ENCODE measurements around the gene BTN2A1. TPM values are rescaled to one million over a fixed set of nuclear protein-coding genes. Genes with fewer than 3 reads are reported as not detected.
"Not testable (repeated sequence)": the region's sequence is repeated elsewhere in the genome, so short reads cannot be mapped to it uniquely, and the experiment has no call there.

BTN2A1 gene
- total RNA-seq, 1 donor from 2014 or later, result 19.9 TPM

DNA sequence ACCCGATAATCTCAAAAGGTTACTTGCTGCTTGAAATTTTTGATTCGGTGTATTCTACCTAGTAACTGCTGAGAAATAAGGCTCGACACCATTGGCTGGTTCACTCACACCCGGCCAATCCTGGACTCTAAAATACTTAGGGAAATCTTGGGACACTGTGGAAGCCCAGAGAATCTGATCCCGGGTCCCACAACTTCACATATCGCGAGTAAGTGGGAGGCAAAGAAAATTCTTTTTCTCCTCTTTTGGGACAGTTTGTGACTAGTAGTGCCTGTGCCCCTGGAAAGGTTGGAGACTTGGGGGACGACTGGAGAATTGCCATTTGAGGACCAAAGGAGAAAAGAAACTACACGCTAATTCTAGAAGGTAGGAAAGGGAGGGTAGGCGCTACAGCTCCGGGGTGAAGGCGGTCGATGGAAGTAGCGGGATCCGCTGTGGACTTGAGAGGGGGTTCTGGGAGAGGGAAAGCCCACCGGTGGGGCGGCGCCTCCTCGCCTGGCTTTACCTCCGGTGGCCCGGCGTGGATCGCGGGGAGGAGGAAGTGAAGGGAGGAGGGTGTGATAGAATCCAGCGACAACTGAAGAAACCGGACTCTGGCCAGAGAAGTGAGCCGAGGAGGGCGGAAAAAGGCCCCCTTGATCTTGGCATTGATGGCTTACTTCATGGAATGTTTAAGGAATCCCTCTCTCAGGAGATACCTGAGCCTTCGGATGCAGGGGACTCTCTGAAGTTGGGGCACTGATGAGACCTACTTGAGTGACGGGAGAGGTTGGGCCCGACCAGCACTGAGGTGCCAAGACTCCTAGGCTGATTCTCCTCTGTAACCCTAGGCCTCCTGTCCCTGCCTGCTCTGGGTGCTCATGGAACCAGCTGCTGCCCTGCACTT is 36.3 kb upstream of the BTN2A1 start:
- peaks cover 28% of the 10 kb centered on the region for H3K9me3 Mint-ChIP-seq
- no peaks in the 10 kb centered on the region for H3K27me3 Mint-ChIP-seq (ENCODE audit: insufficient read depth)
- no peak overlapping the region for H3K27ac Mint-ChIP-seq
- peaks cover 19% of the 10 kb centered on the region for H3K36me3 Mint-ChIP-seq (ENCODE audit: low read depth)
- DNase-seq (ENCODE audit: low spot score), result peak; percentile 37
- intact Hi-C loops (cut with micrococcal nuclease), result loop anchor here (1.0 to 2.0 kb wide), 4 partner anchors 19 to 39 kb away; partner anchors contain the start of genes BTN2A1, BTN2A2, BTN3A1 and BTN3A3
- H3K4me3 Mint-ChIP-seq, result no peak overlapping the region
- H3K4me1 Mint-ChIP-seq (ENCODE audit: low read depth), result peaks cover 4% of the 10 kb centered on the region

DNA sequence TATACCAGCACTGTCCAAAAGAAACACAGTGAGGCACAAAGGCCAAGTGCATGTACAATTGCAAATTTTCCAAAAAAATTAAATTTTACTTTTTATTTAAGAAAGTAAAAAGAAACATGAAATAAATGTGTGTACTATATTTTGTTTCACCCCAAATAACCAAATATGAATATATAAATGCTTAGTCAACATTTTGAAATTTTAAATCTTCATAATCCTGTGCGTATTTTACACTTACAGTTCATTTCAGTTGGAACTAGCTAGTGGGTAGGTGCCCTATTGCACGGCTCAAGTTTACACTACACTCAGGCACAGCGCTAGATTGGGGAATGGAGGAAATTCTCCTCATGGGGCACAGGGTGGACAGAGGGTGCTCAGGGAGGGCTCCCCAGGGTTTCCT is 35.4 kb upstream of the BTN2A1 start:
- no peak for DNase-seq (ENCODE audit: low spot score)
- no peak overlapping the region for H3K27ac Mint-ChIP-seq
- intact Hi-C loops (cut with micrococcal nuclease), result no loop called here
- no peak overlapping the region for H3K4me3 Mint-ChIP-seq
- peaks cover 19% of the 10 kb centered on the region for H3K9me3 Mint-ChIP-seq
- H3K27me3 Mint-ChIP-seq (ENCODE audit: insufficient read depth), result no peaks in the 10 kb centered on the region
- H3K4me1 Mint-ChIP-seq (ENCODE audit: low read depth), result peaks cover 11% of the 10 kb centered on the region
- peaks cover 24% of the 10 kb centered on the region for H3K36me3 Mint-ChIP-seq (ENCODE audit: low read depth)

DNA sequence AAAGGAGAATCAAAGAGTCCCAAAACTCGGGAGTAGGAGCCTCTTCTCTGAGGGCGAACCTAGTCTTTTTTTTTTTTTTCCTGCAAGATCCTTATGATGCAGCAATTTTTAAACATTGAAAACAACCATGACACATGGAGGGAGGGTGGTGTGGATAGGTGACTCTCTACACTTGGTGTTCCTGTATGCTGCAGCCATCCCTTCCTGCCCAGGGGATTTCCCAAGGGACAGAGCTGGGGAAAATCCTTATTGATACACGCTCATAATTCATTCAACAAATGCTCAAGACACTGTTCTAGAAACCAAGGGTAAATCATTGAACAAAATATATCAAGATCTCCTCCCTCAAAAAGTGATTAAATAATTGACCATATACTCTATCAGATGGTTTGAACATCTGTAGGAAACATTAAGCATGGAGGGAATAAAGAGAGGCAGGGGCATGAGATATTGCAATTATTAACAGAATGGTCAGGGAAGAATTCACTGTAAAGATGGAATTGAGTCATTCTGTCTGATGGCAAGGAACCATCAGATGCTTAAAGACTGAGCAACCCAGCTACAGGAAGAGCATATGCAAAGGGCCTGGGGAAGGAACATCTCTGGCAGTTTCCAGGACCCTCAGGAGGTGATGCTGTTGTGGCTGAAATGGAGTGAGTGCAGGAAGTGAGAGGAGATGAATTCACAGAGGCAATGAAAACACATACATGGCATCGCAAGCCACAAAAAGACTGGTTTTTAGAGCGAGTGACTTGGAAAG is 30.9 kb upstream of the BTN2A1 start:
- H3K27me3 Mint-ChIP-seq (ENCODE audit: insufficient read depth), result no peaks in the 10 kb centered on the region
- no peak overlapping the region for H3K4me3 Mint-ChIP-seq
- no peak overlapping the region for H3K27ac Mint-ChIP-seq
- peaks cover 20% of the 10 kb centered on the region for H3K36me3 Mint-ChIP-seq (ENCODE audit: low read depth)
- H3K4me1 Mint-ChIP-seq (ENCODE audit: low read depth), result peaks cover 13% of the 10 kb centered on the region
- intact Hi-C loops (cut with micrococcal nuclease), result no loop called here
- DNase-seq (ENCODE audit: low spot score), result no peak
- H3K9me3 Mint-ChIP-seq, result no peaks in the 10 kb centered on the region

GRCh38 chr6:26427451-26427809 is 30.3 kb upstream of the BTN2A1 start:
- Mint-ChIP-seq H3K36me3 (ENCODE audit: low read depth) (peaks cover 22% of the 10 kb centered on the region), H3K4me3 (no peak overlapping the region), H3K9me3 (no peaks in the 10 kb centered on the region), H3K27ac (no peak overlapping the region), H3K4me1 (ENCODE audit: low read depth) (peaks cover 13% of the 10 kb centered on the region), H3K27me3 (ENCODE audit: insufficient read depth) (no peaks in the 10 kb centered on the region)
- intact Hi-C loops (cut with micrococcal nuclease), result no loop called here
- DNase-seq (ENCODE audit: low spot score), result no peak

DNA sequence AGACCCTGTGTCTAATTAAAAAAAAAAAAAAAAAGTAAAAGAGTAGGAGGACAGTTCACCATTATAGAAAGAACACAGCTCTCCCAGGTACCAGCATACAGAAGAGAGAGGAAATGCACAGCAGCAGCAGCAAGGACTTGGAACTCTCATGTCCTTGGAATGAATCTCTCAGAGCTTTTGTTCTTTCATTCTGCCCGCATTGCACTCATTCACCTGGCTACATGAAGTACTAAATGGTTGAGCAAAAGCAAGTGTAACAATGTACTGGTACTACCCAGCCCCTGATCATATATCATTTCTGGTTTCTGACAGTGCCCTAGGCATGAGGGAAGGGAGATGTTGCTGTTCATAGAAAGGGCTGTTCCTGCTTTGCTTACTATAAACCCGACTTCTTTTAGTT is 29.5 kb upstream of the BTN2A1 start:
- no peak overlapping the region for H3K4me3 Mint-ChIP-seq
- DNase-seq (ENCODE audit: low spot score), result no peak
- H3K4me1 Mint-ChIP-seq (ENCODE audit: low read depth), result peaks cover 9% of the 10 kb centered on the region
- peaks cover 22% of the 10 kb centered on the region for H3K36me3 Mint-ChIP-seq (ENCODE audit: low read depth)
- no peaks in the 10 kb centered on the region for H3K27me3 Mint-ChIP-seq (ENCODE audit: insufficient read depth)
- intact Hi-C loops (cut with micrococcal nuclease), result no loop called here
- no peaks in the 10 kb centered on the region for H3K9me3 Mint-ChIP-seq
- H3K27ac Mint-ChIP-seq, result no peak overlapping the region

DNA sequence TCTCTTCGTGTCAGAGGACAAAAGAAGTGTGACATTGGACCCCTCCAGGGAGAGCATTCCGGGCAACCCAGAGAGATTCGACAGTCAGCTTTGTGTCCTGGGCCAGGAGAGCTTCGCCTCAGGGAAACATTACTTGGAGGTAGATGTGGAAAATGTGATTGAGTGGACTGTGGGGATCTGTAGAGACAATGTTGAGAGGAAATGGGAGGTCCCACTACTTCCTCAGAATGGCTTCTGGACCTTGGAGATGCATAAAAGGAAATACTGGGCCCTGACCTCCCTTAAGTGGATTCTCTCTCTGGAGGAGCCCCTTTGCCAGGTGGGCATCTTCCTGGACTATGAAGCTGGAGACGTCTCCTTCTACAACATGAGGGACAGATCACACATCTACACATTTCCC is 27.0 kb upstream of the BTN2A1 start:
- Mint-ChIP-seq H3K27me3 (ENCODE audit: insufficient read depth) (peaks cover 1% of the 10 kb centered on the region), H3K4me3 (no peak overlapping the region), H3K27ac (no peak overlapping the region), H3K9me3 (peaks cover 10% of the 10 kb centered on the region), H3K36me3 (ENCODE audit: low read depth) (peaks cover 31% of the 10 kb centered on the region), H3K4me1 (ENCODE audit: low read depth) (peaks cover 9% of the 10 kb centered on the region)
- DNase-seq (ENCODE audit: low spot score), result no peak
- intact Hi-C loops (cut with micrococcal nuclease), result no loop called here

DNA sequence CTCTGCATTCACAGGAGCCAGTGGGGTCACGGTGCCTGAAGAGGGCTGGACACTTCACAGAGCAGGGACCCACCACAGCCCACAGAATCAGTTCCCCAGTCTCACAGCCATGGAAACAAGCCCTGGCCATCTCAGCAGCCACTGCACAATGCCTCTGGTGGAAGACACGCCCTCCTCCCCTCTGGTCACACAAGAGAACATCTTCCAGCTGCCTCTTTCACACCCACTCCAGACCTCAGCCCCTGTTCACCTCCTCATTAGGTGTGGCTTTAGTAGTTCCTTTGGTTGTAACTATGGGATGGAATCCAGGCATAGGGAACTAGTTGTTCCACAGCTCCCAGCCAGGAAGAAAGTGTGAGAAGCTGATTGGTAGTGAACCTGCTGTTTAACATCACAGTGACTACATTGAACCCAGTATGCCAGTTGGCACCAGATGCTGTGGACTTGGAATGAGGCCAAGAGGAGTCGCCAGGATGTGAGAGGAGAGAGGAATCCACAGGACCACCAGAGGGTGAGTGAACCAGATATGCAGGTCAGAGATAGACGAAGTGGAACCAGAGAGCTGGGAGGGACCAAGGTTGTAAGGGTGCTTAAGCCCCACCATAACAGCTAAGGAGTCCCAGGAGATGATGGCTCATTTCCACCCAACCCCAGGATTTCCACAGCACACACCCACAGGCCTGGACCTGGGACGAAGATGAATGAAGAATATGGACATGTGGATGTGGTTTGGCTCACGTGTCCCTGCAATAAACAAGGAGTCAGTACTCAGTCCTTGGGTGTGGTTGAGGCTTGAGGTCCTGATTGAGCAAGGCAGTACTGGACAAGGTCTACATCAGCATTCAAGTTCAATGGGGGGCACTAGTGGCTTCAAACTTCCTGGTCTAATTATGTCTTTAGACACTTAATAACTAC is 26.2 kb upstream of the BTN2A1 start:
- Mint-ChIP-seq H3K4me1 (ENCODE audit: low read depth) (peaks cover 9% of the 10 kb centered on the region), H3K27ac (no peak overlapping the region), H3K36me3 (ENCODE audit: low read depth) (peaks cover 29% of the 10 kb centered on the region), H3K9me3 (peaks cover 10% of the 10 kb centered on the region), H3K4me3 (no peak overlapping the region), H3K27me3 (ENCODE audit: insufficient read depth) (peaks cover 1% of the 10 kb centered on the region)
- intact Hi-C loops (cut with micrococcal nuclease), result no loop called here
- DNase-seq (ENCODE audit: low spot score), result no peak

DNA sequence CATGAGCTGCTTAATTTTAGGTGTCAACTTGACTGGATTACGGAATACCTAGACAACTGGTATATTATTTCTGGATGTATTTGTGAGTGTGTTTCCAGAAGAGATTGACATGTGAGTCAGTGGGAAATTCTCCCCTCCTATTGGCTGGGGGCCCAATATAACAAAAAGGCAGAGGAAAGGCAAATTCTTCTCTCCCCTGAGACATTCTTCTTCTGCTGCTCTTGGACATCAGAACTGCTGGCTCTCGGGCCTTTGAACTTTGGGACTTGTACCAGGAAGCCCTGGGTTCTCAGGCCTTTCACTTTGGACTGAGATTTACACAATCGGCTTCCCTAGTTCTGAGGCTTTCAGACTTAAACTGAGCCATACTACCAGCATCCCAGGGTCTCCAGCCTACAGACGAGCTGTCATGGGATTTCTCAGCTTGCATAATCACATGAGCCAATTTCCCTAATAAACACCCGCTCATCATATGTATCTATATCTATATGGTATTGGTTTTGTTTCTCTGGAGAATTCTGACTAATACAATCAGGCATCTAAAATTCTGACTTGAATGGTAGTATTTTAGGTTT is 25.0 kb upstream of the BTN2A1 start:
- no peak overlapping the region for H3K4me3 Mint-ChIP-seq
- H3K27me3 Mint-ChIP-seq (ENCODE audit: insufficient read depth), result peaks cover 1% of the 10 kb centered on the region
- no peak for DNase-seq (ENCODE audit: low spot score)
- intact Hi-C loops (cut with micrococcal nuclease), result no loop called here
- H3K4me1 Mint-ChIP-seq (ENCODE audit: low read depth), result no peaks in the 10 kb centered on the region
- H3K27ac Mint-ChIP-seq, result no peak overlapping the region
- H3K9me3 Mint-ChIP-seq, result peaks cover 10% of the 10 kb centered on the region
- peaks cover 20% of the 10 kb centered on the region for H3K36me3 Mint-ChIP-seq (ENCODE audit: low read depth)

- DNase-seq (ENCODE audit: low spot score); intact Hi-C loops (cut with micrococcal nuclease); H3K4me1 Mint-ChIP-seq (ENCODE audit: low read depth); H3K27ac Mint-ChIP-seq; H3K4me3 Mint-ChIP-seq; H3K27me3 Mint-ChIP-seq (ENCODE audit: insufficient read depth): not testable (repeated sequence)
- Mint-ChIP-seq H3K9me3 (peaks cover 10% of the 10 kb centered on the region), H3K36me3 (ENCODE audit: low read depth) (peaks cover 18% of the 10 kb centered on the region)
Observed at GRCh38 chr6:26433680-26434079, 24.1 kb upstream of the BTN2A1 start.

DNA sequence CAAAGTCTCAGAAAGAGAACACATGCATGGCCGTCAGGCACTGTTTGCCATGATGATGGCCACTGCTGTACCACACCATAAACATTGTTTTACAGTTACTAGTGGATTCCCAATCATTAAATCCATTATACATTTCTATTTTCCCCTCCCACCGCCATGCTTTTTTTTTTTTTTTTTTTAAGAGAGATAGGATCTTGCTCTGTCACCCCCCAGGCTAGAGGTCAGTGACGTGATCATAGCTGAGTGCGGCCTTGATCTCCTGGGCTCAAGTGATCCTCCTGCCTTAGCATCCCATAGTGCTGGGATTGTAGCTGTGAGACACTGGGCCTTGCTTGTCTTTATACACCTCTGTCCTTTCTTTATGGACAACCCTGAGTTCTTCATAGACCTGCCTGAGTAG is 21.7 kb upstream of the BTN2A1 start:
- H3K27ac Mint-ChIP-seq, result no peak overlapping the region
- H3K27me3 Mint-ChIP-seq (ENCODE audit: insufficient read depth), result peaks cover 1% of the 10 kb centered on the region
- intact Hi-C loops (cut with micrococcal nuclease), result no loop called here
- H3K9me3 Mint-ChIP-seq, result peaks cover 10% of the 10 kb centered on the region
- H3K4me3 Mint-ChIP-seq, result no peak overlapping the region
- H3K4me1 Mint-ChIP-seq (ENCODE audit: low read depth), result peaks cover 19% of the 10 kb centered on the region
- no peak for DNase-seq (ENCODE audit: low spot score)
- H3K36me3 Mint-ChIP-seq (ENCODE audit: low read depth), result peaks cover 18% of the 10 kb centered on the region

GRCh38 chr6:26437550-26437949 is 20.2 kb upstream of the BTN2A1 start:
- intact Hi-C loops (cut with micrococcal nuclease), result no loop called here
- DNase-seq (ENCODE audit: low spot score), result no peak
- Mint-ChIP-seq H3K36me3 (ENCODE audit: low read depth) (peaks cover 13% of the 10 kb centered on the region), H3K27ac (no peak overlapping the region), H3K27me3 (ENCODE audit: insufficient read depth) (peaks cover 1% of the 10 kb centered on the region), H3K4me3 (no peak overlapping the region), H3K4me1 (ENCODE audit: low read depth) (peaks cover 30% of the 10 kb centered on the region), H3K9me3 (peaks cover 10% of the 10 kb centered on the region)

GRCh38 chr6:26438000-26438399 is 19.8 kb upstream of the BTN2A1 start:
- DNase-seq (ENCODE audit: low spot score), result no peak
- H3K27me3 Mint-ChIP-seq (ENCODE audit: insufficient read depth), result peaks cover 1% of the 10 kb centered on the region
- H3K4me3 Mint-ChIP-seq, result no peak overlapping the region
- peaks cover 16% of the 10 kb centered on the region for H3K36me3 Mint-ChIP-seq (ENCODE audit: low read depth)
- intact Hi-C loops (cut with micrococcal nuclease), result no loop called here
- H3K4me1 Mint-ChIP-seq (ENCODE audit: low read depth), result peaks cover 35% of the 10 kb centered on the region
- peaks cover 10% of the 10 kb centered on the region for H3K9me3 Mint-ChIP-seq
- no peak overlapping the region for H3K27ac Mint-ChIP-seq

Measured in activated T-helper 1 cell treated with anti-CD3 and anti-CD28 coated beads, Interleukin-12 subunit alpha, Interleukin-12 subunit beta, Interleukin-2, Interleukin-4 antibody, amounts not matched to agents 30 ng/mL and 10 ng/mL and 1 ng/mL, durations not matched to agents 14 hours and 24 hours and 36 hours (primary cell).